ENCODE results near the gene BCAT1. TPM values are rescaled to one million over a fixed set of nuclear protein-coding genes. Genes with fewer than 3 reads are reported as not detected.

The BCAT1 gene
- polyA plus RNA-seq, 3 donors: 51.0 to 54.8 (median 53.9) TPM

- peak in 2 of 11 donors; percentile 33 to 35 for DNase-seq (ENCODE audit: extremely low read depth in 1 of 11, low read depth in 9 of 11, low spot score in 4 of 11)
These were observed 188.7 kb downstream of the BCAT1 start for GRCh38 chr12:24760162-24760561.

Other genes with a start within 250 kb of the BCAT1 start
- gene DNAI7, start 246.1 kb upstream of the BCAT1 start, polyA plus RNA-seq (ENCODE audit: insufficient read length in 3 of 3): 1 to 10 TPM; 4.4 to 9.0 (median 7.1) TPM
- 10 to 100 TPM; 36.6 to 45.1 (median 40.7) TPM for gene ETFRF1, start 246.1 kb upstream of the BCAT1 start, polyA plus RNA-seq (ENCODE audit: insufficient read length in 3 of 3)